Femur (tissue), 1 donor: ENCODE measurements around the gene MAD1L1.
"Not testable (repeated sequence)": the region's sequence is repeated elsewhere in the genome, so short reads cannot be mapped to it uniquely, and the experiment has no call there.

Source experiments
- DNase-seq: peaks from one replicate; pipeline ENCODE4 v3.0.0-alpha.2; 2017

The MAD1L1 gene

GRCh38 chr7:2080477-2080876, 152.3 kb downstream of the MAD1L1 start:
- no peak for DNase-seq

GRCh38 chr7:2080060-2080387, 152.7 kb downstream of the MAD1L1 start:
- DNase-seq, result no peak

DNA sequence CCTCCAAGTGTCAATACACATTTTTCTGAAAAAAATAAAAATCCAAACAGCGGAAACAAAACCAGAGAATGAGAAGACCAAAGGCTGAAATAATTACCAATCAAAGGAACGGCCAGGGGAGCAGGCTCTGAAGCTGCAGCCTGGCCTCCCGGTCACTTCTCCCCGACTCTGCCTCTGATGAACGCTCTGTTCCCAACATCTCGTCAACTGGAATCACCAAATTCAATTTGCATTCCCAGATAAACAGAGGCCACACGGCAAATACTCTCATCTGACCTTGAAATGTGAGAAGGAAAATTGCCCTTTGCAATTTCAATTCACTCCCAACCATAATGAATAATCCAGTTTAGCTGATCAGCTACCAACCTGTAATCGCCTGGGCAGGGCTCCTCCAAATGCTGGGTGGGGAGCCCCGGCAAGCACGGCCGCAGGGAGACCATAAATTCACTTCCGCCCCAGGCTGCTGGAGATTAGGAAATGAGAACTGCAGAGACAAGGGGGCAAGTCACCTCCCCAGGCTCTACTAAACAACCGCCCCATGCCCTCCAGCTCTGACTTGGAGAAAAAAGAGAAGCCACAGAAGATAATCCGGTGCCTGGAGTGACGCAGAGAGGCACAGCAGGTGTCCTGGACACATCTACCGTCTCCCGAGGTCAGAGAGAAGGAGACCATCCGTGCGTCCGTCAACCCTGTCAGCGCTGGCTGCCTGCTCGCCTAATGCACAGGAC, 153.2 kb downstream of the MAD1L1 start:
- no peak for DNase-seq

DNA sequence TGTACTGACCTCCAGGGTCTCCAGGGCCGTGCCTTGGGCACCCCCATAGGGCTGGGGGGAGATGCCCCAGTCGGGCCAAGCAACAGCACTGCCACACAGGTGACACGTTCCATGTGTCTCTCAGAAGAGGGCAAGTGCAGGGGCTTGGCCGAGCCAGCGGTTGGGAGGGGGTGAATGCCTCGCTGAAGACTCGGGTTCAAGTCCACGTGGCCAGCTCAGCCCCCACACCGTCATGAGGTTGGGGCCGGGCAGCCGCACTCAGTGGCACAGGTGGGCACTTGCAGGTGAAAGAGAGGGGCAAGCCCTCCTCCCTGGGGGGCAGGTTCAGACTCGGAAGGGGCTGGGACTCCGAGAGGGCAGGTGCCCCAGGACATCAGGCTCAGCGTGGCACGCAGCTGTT, 153.8 kb downstream of the MAD1L1 start:
- no peak for DNase-seq

DNA sequence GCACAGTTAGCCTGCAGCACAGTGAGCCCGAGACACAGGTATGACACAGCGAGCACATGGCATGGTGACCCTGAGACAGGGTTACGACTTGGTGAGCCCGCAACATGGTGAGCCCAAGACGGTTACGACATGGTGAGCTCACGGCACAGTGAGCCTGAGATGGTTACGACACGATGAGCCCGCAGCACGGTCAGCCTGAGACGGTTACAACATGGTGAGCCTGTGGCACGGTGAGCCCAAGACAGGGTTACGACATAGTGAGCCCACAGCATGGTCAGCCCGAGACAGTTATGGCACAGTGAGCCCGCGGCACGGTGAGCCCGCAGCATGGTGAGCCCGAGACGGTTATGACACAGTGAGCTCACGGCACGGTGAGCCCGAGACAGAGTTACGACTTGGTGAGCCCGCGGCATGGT, 156.1 kb downstream of the MAD1L1 start:
- no peak for DNase-seq

- DNase-seq, result no peak
Measured at GRCh38 chr7:2075811-2076210, 156.9 kb downstream of the MAD1L1 start.

DNA sequence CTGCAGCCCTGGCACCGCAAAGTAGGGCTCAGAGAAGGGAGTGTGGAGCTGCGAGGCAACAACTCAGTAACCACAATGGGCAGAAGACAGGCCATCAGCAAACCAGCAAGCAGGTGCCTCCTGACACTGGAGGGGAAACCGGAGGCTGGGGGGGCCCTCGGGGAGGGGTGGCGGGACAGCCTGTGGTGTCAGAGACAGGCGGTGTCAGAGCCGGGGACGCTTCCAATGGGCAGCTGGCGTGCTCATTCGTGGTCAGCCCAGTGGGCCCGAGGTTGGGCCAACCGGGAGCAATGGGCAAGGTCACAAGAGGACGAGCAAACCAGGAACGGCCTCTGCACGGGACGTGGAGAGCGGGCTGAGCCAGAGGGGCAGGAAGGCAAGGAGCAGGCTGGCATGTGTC, 158.1 kb downstream of the MAD1L1 start:
- no peak for DNase-seq

GRCh38 chr7:2072798-2073197, 159.9 kb downstream of the MAD1L1 start:
- no peak for DNase-seq

GRCh38 chr7:2072042-2072441, 160.7 kb downstream of the MAD1L1 start:
- DNase-seq, result no peak

DNA sequence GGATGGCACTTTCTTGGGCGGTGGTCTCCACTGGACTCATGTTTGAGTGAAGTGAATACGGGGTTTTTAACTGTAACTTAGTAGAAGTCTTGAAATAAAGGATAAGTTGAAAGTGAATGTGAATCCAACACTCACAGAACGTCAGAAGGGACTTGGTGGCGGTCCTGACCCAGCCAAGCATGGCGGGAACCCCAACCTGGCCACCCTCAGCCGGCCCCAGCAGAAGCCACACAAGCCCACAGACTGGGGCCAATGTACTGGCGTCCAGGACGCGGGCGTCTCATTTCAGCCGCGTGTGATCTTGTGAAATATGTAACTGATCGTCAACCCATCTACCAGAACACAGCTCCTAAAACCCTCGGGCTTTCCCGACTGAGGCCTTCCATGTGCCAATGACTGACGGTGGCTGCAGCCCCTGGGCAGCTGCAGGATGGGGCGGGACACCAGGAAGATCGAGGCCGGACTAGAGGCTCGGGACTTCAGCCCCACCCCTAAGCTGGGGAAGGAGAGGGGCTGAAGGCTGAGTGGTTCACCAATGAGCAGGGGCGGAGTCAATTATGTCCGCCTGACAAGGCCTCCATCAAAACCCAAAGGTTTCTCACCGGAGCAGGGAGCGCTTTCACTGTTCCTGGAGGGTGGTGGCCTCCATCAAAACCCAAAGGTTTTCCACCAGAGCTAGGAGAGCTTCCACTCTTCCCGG, 161.5 kb downstream of the MAD1L1 start:
- no peak for DNase-seq

GRCh38 chr7:2070151-2070763, 162.5 kb downstream of the MAD1L1 start:
- no peak for DNase-seq

DNA sequence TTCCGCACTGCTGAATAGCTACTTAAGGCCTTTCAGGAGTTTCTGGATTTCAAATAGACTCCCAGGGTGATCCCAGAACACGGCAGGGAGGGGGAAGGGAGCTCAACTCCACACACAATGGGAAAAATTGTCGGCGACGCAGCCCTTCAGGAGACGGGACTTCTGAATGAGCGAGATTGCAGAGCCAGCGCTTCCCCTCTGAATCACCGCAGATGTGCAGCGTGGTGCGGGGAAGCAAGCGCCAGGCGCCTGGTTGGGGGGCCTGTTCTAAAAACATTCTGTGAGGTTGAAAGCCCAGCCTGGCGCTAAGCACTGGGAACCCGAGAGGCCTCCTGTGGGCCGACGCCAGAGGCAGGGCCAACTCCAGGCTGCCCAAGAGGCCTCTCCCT, 163.3 kb downstream of the MAD1L1 start:
- peak; percentile 52 for DNase-seq

- DNase-seq, result no peak
Measured at GRCh38 chr7:2068693-2069471, 163.9 kb downstream of the MAD1L1 start.

DNA sequence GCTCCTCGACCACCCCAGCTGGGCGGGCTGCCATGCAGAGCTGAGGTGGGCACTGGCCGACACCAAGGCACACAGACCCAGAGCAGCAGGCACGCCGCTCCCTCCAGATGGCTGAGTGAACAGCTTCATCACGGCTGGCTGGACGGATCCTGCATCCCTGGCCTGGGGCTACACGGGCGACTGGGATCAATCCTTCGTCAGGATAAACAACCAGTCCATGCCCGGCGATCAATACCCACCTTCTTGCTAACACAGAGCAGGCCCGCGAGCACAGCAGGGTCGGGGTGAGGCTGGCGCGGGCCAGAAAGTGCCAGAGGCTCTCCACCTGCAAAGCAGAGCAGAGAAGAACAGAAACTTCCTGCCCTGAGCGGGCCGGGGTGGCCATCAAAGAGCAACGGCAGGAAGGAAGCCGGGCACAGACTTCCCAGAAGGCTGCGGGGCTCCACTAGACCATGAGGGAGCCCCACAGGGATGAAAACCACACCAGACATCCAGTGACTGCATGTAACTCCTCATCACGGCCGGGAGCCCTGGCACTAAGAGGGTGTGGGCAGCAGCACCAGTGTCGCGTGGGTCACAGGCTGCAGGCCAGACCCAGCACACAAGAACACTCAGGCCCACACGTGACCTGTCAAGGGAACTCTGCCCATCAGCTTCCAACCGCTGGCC, 166.4 kb downstream of the MAD1L1 start:
- DNase-seq, result peak; percentile 45

- peak; percentile 48 for DNase-seq
Measured at GRCh38 chr7:2065528-2065927, 167.2 kb downstream of the MAD1L1 start.

DNA sequence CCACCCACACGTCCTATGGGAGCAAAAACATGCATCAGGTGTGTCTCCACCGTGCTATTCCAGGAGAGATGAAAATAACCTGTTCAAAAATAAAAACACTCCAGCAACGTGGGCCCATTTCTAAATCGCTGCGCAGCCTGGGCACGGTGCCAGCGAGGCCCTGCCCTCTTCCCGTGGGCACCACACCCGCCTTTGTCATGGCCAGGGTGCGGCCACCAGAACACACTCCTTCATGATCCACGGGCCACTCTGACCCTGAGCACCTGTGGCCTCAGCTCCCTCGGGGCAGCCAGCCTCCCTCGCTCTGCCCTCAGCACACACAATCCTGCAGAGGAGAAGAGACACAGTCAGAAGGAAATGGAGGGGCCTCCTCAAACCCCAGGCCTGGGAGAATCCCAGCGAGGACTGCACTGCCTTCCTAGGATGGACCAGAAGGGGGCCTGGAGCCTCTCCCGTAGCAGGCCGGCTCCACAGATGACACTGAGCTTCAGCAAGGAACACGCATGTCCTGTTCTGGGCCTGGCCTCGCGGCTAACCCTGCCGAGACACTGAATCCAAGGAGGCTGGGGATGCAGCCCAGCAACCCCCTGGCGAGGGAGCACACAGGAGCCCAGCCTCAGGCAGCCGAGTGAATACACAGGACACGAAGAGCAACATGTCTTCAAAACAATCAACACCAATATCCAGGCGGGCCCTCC, 169.0 kb downstream of the MAD1L1 start:
- DNase-seq, result peak; percentile 58

DNA sequence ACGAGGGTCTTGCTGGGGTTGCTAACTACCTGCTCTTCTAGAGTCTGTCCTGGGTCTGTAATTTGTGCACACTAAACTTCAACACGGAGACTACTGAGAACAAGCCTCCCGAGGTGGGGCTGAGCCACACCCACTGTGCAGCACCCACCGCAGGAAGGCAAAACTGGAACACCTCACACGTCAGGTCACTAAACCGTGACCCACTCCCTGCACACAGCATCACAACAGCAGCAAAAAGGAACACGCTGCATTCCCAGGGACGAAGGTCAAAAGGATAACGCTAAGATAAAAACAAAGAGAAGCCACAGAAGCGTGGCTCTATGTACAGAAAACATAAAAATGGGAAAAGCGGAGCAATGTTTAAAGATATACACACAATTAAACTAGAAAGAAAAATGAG, 170.1 kb downstream of the MAD1L1 start:
- no peak for DNase-seq

GRCh38 chr7:2060701-2061100, 172.0 kb downstream of the MAD1L1 start:
- no peak for DNase-seq

GRCh38 chr7:2059964-2060700, 172.6 kb downstream of the MAD1L1 start:
- no peak for DNase-seq

GRCh38 chr7:2058246-2058645, 174.5 kb downstream of the MAD1L1 start:
- not testable (repeated sequence) for DNase-seq

GRCh38 chr7:2055956-2056355, 176.8 kb downstream of the MAD1L1 start:
- DNase-seq, result no peak

GRCh38 chr7:2054927-2055326, 177.8 kb downstream of the MAD1L1 start:
- DNase-seq, result no peak
